Measurements from ENCODE around the gene GJB4. TPM values are rescaled to one million over a fixed set of nuclear protein-coding genes. Genes with fewer than 3 reads are reported as not detected.

Gene GJB4
- total and polyA plus RNA-seq, 2 donors (not counting 1 experiment from before 2014, with no cell fraction given), result not detected

GRCh38 chr1:34742667-34743270, 16.8 kb upstream of the GJB4 start:
- no peak overlapping the region for H3K27ac ChIP-seq (ENCODE audit: low read length in 2 of 2)
- no peak overlapping the region for H3K9ac ChIP-seq (ENCODE audit: low read length)
- peak; percentile 93 for TF ChIP-seq CTCF (IDR thresholded peaks at IDR 0.05)
- TF ChIP-seq EZH2 (IDR thresholded peaks at IDR 0.05; ENCODE audit: borderline replicate concordance, insufficient read depth, low read depth, low read length, poor library complexity, severe bottlenecking), result no peak
- ChIA-PET POLR2A (no interaction called here), CTCF (interaction anchor here (0.7 to 4.6 kb wide), 16 partner anchors 8 to 1114 kb away, joined by 3 to 27 read pairs (median 5); partner anchors contain the start of gene GJB4)
- Mint-ChIP-seq H3K27me3 (peaks cover 18% of the 10 kb centered on the region), H3K4me1 (peaks cover 4% of the 10 kb centered on the region), H3K4me3 (no peak overlapping the region), H3K27ac (no peak overlapping the region), H3K9me3 (ENCODE audit: insufficient read depth) (no peaks in the 10 kb centered on the region)
- intact Hi-C loops (cut with micrococcal nuclease), result no loop called here
- DNase-seq (peak; percentile 66), ATAC-seq (ENCODE audit: low read depth) (peak; percentile 76)
- no peak overlapping the region for H3K4me2 ChIP-seq (replicated peaks; ENCODE audit: low read depth, low read length, poor library complexity, severe bottlenecking)
- no peaks in the 10 kb centered on the region for H3K36me3 ChIP-seq (replicated peaks in 1 of 2; ENCODE audit: control extremely low read depth in 1 of 2, control insufficient read depth in 1 of 2, extremely low read depth in 1 of 2, insufficient read depth in 2 of 2, low read length in 1 of 2)
- H3K79me2 ChIP-seq (ENCODE audit: control insufficient read depth, insufficient read depth, low read length), result no peaks in the 10 kb centered on the region
- peak overlapping the region; percentile 7 for H2AFZ ChIP-seq (ENCODE audit: insufficient read depth, low read depth, low read length, poor library complexity, severe bottlenecking)
- H3K9me3 ChIP-seq (ENCODE audit: control extremely low read depth in 1 of 3, control insufficient read depth in 2 of 3, insufficient read depth in 1 of 3, low read length in 2 of 3), result no peaks in the 10 kb centered on the region
- no peak overlapping the region for H3K4me3 ChIP-seq (ENCODE audit: control extremely low read depth in 1 of 5, extremely low read depth in 1 of 5, insufficient read depth in 1 of 5, low read depth in 2 of 5, low read length in 4 of 5)
- peaks cover 0 to 5% of the 10 kb centered on the region in 2 donors for H3K4me1 ChIP-seq (ENCODE audit: control insufficient read depth in 2 of 2, insufficient read depth in 2 of 2, low read length in 2 of 2)
- 13% methylated on average over 16 of the region's 16 CpGs for WGBS (ENCODE audit: insufficient coverage)
- H3K27me3 ChIP-seq (replicated peaks in 1 of 4; ENCODE audit: control extremely low read depth in 1 of 4, control insufficient read depth in 3 of 4, insufficient read depth in 4 of 4, low read length in 3 of 4), result peaks cover 0 to 8% (median 0%) of the 10 kb centered on the region in 4 experiments
- no peaks in the 10 kb centered on the region for H4K20me1 ChIP-seq (ENCODE audit: control insufficient read depth, insufficient read depth, low read length, poor library complexity, severe bottlenecking)

GRCh38 chr1:34743775-34744174, 15.8 kb upstream of the GJB4 start:
- ChIA-PET POLR2A (no interaction called here), CTCF (interaction anchor here (1.4 to 4.6 kb wide), 4 partner anchors 10 to 1111 kb away, joined by 3 to 27 read pairs (median 8); no protein-coding TSS in a partner anchor)
- Histone ChIP-seq H3K4me1 (ENCODE audit: control insufficient read depth in 2 of 2, insufficient read depth in 2 of 2, low read length in 2 of 2) (peaks cover 0 to 5% of the 10 kb centered on the region in 2 donors), H3K36me3 (replicated peaks in 1 of 2; ENCODE audit: control extremely low read depth in 1 of 2, control insufficient read depth in 1 of 2, extremely low read depth in 1 of 2, insufficient read depth in 2 of 2, low read length in 1 of 2) (no peaks in the 10 kb centered on the region), H3K9ac (ENCODE audit: low read length) (no peak overlapping the region), H3K4me2 (replicated peaks; ENCODE audit: low read depth, low read length, poor library complexity, severe bottlenecking) (no peak overlapping the region), H3K79me2 (ENCODE audit: control insufficient read depth, insufficient read depth, low read length) (no peaks in the 10 kb centered on the region), H3K9me3 (ENCODE audit: control extremely low read depth in 1 of 3, control insufficient read depth in 2 of 3, insufficient read depth in 1 of 3, low read length in 2 of 3) (no peaks in the 10 kb centered on the region), H3K27me3 (replicated peaks in 1 of 4; ENCODE audit: control extremely low read depth in 1 of 4, control insufficient read depth in 3 of 4, insufficient read depth in 4 of 4, low read length in 3 of 4) (peaks cover 0 to 8% (median 0%) of the 10 kb centered on the region in 4 experiments), H4K20me1 (ENCODE audit: control insufficient read depth, insufficient read depth, low read length, poor library complexity, severe bottlenecking) (no peaks in the 10 kb centered on the region), H3K4me3 (ENCODE audit: control extremely low read depth in 1 of 5, extremely low read depth in 1 of 5, insufficient read depth in 1 of 5, low read depth in 2 of 5, low read length in 4 of 5) (no peak overlapping the region), H2AFZ (ENCODE audit: insufficient read depth, low read depth, low read length, poor library complexity, severe bottlenecking) (no peak overlapping the region), H3K27ac (ENCODE audit: low read length in 2 of 2) (no peak overlapping the region)
- intact Hi-C loops (cut with micrococcal nuclease), result no loop called here
- H3K9me3 Mint-ChIP-seq (ENCODE audit: insufficient read depth), result no peaks in the 10 kb centered on the region
- peaks cover 4% of the 10 kb centered on the region for H3K4me1 Mint-ChIP-seq
- no peak for DNase-seq
- TF ChIP-seq EZH2 (IDR thresholded peaks at IDR 0.05; ENCODE audit: borderline replicate concordance, insufficient read depth, low read depth, low read length, poor library complexity, severe bottlenecking) (no peak), CTCF (IDR thresholded peaks at IDR 0.05) (no peak)
- no peak overlapping the region for H3K4me3 Mint-ChIP-seq
- WGBS (ENCODE audit: insufficient coverage), result 81% methylated on average over 5 of the region's 6 CpGs
- ATAC-seq (ENCODE audit: low read depth), result no peak
- H3K27ac Mint-ChIP-seq, result no peak overlapping the region
- H3K27me3 Mint-ChIP-seq, result peaks cover 18% of the 10 kb centered on the region

Data from B cell (primary cell).